Activated CD4-positive, alpha-beta T cell treated with anti-CD3 and anti-CD28 coated beads, Interleukin-2, amount 10 ng/mL, durations not matched to agents 24 days and 14 days (primary cell): Measurements from ENCODE around the gene MSS51. TPM values are rescaled to one million over a fixed set of nuclear protein-coding genes. Genes with fewer than 3 reads are reported as not detected.
A peak's percentile ranks its signal among the peaks of the same experiment; 100 is the strongest.

ENCODE experiments used
- DNase-seq: peaks from one replicate; pipeline ENCODE4 v3.0.0; 2022
- H3K27ac Mint-ChIP-seq: one replicate; pipeline ENCODE4 v1.8.0; 2022; ENCODE audit warnings: mild to moderate bottlenecking, mixed read lengths
- H3K27me3 Mint-ChIP-seq: one replicate; pipeline ENCODE4 v1.8.0; 2022; ENCODE audit warnings: mixed read lengths
- H3K36me3 Mint-ChIP-seq: one replicate; pipeline ENCODE4 v1.8.0; 2022; ENCODE audit warnings: low read depth, mild to moderate bottlenecking, mixed read lengths
- H3K4me1 Mint-ChIP-seq: one replicate; pipeline ENCODE4 v1.8.0; 2021; ENCODE audit warnings: mixed read lengths
- H3K4me3 Mint-ChIP-seq: one replicate; pipeline ENCODE4 v1.8.0; 2022; ENCODE audit warnings: mild to moderate bottlenecking, moderate library complexity, mixed read lengths
- H3K9me3 Mint-ChIP-seq: one replicate; pipeline ENCODE4 v1.8.0; 2021; ENCODE audit warnings: mixed read lengths
- intact Hi-C: fragments of 100-400 bp; cut with micrococcal nuclease; formaldehyde crosslinking; loops from one replicate; pipeline ENCODE4 v1.15.1; 2023
- total RNA-seq: library from RNA; stranded (reverse); gene quantifications from 2 replicates; pipeline ENCODE4 v1.2.3, GENCODE V29; 2022

The MSS51 gene
- 2.5 and 2.8 TPM in 2 replicates for total RNA-seq

DNA sequence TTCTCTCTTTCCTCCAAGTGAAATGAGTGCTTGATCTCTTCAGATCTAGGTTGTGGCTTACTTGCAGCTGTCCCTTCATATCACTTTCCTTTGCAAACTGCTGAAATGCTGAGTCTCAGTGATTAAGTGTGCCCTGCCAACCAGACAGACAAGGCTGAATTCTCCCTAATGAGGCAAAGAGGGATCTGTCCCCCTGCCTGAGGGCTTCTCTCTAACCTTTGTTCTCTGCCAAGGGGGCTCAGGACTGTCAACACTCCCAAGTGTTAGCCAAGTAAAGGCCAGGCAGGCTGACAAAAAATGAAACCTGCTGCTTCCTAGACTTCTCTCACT lies at the start of gene MSS51:
Gene MSS51 (minus strand): TSS at position 24 of the 330 bp plus-strand sequence. CDS start 5,277 bp downstream, outside the sequence.
- H3K27ac Mint-ChIP-seq, result no peak within 1 kb of the TSS
- peak; percentile 53 for DNase-seq
- H3K9me3 Mint-ChIP-seq, result no peaks in the 10 kb centered on the region
- peaks cover 7% of the 10 kb centered on the region for H3K4me1 Mint-ChIP-seq
- peaks cover 22% of the 10 kb centered on the region for H3K36me3 Mint-ChIP-seq
- H3K27me3 Mint-ChIP-seq, result no peaks in the 10 kb centered on the region
- intact Hi-C loops, result no loop called here
- no peak within 1 kb of the TSS for H3K4me3 Mint-ChIP-seq

- Mint-ChIP-seq H3K9me3 (peaks cover 3% of the 10 kb centered on the region), H3K27ac (no peak overlapping the region), H3K36me3 (peaks cover 30% of the 10 kb centered on the region), H3K4me1 (peaks cover 14% of the 10 kb centered on the region), H3K27me3 (no peaks in the 10 kb centered on the region), H3K4me3 (no peak overlapping the region)
- no peak for DNase-seq
- intact Hi-C loops, result loop anchor here (1.0 kb wide), 1 partner anchor 15 kb away; no protein-coding TSS in a partner anchor
Observed at GRCh38 chr10:73480158-73480557, 46.8 kb upstream of the MSS51 start.

GRCh38 chr10:73478636-73479035 lies 45.3 kb upstream of the MSS51 start:
- Mint-ChIP-seq H3K4me1 (peaks cover 16% of the 10 kb centered on the region), H3K9me3 (peaks cover 3% of the 10 kb centered on the region), H3K36me3 (peaks cover 35% of the 10 kb centered on the region), H3K4me3 (no peak overlapping the region), H3K27ac (peak overlapping the region; percentile 0), H3K27me3 (no peaks in the 10 kb centered on the region)
- DNase-seq, result no peak
- intact Hi-C loops, result no loop called here

DNA sequence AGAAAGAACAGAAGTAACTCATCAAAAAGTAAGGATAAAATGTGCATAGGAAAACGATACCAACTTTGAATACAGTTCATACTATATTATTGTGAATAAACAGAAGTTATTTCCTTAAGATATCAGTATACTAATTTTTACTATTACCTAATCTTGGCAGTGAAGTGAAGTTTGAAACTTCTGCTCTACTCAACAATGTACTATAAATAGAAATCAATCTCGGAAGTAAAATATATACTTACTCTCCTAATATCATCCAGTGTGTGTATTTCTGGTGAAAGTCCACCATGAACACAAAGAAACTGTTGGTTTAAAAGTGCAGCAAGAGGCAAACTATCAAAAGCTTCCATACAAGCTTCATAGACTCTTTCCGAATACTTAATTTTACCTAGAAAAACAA lies 37.9 kb upstream of the MSS51 start:
- Mint-ChIP-seq H3K4me1 (peaks cover 5% of the 10 kb centered on the region), H3K36me3 (peaks cover 41% of the 10 kb centered on the region), H3K9me3 (no peaks in the 10 kb centered on the region), H3K27ac (no peak overlapping the region), H3K4me3 (no peak overlapping the region), H3K27me3 (no peaks in the 10 kb centered on the region)
- intact Hi-C loops, result no loop called here
- DNase-seq, result no peak

DNA sequence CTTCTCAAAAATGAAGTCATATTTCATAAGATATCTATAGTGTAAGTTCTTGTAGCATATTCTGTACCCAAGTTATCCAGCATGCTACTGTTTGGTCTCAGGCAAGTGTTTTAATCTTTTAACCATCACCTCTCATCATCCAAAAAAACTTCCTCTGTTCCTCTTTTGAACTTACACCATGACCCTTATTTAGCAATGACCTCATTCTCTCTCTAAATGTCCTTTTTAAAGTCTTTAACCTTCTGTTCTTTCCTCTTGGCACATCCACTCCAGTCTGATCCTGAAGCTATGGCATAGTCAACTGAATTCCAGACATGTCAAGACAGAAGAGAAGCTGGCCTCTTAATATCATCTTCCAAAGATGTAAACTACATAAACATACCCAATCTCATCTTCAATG lies 36.2 kb upstream of the MSS51 start:
- Mint-ChIP-seq H3K36me3 (peaks cover 42% of the 10 kb centered on the region), H3K27me3 (no peaks in the 10 kb centered on the region), H3K4me1 (peaks cover 3% of the 10 kb centered on the region), H3K4me3 (no peak overlapping the region), H3K27ac (no peak overlapping the region), H3K9me3 (no peaks in the 10 kb centered on the region)
- intact Hi-C loops, result no loop called here
- no peak for DNase-seq

GRCh38 chr10:73467206-73467605 lies 33.8 kb upstream of the MSS51 start:
- intact Hi-C loops, result no loop called here

DNA sequence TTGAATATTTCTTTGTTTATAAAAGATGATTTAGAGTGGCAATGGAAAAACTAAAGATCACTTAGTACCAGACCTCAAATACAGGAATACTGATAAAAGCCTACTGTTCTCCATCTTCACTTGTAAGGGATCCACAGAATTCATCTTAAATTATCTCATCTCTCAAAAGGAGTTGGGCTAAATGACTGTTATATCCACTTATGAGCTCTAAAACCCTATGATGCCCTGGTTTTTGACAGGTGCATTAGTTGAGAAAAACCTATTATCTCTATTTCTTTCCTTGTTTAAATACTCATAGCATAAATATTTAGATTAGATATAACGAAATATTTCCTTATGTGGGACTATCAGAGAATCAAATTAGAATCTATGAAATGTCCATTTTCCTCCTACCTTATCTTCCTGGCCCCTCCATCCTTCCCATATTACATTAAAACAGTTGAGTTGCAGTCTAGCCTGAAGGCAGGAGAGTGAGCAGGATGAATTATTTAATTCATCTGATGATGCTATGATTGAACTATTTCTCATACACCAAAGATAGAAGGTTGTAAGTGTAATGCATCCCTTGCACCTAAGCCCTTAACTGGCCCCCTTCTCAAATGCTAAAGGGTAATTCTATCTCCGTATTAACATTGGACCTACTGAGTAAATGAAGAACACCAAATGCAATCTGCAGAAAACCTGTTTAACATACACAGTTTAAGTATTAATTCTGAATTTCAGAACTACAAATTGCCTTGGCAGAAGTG lies 32.8 kb upstream of the MSS51 start:
- no peaks in the 10 kb centered on the region for H3K9me3 Mint-ChIP-seq
- peaks cover 3% of the 10 kb centered on the region for H3K4me1 Mint-ChIP-seq
- DNase-seq, result no peak
- no peak overlapping the region for H3K27ac Mint-ChIP-seq
- peaks cover 41% of the 10 kb centered on the region for H3K36me3 Mint-ChIP-seq
- no peaks in the 10 kb centered on the region for H3K27me3 Mint-ChIP-seq
- intact Hi-C loops, result no loop called here
- H3K4me3 Mint-ChIP-seq, result no peak overlapping the region

More at GRCh38 chr10:73467206-73467605, 33.8 kb upstream of the MSS51 start:
- Mint-ChIP-seq H3K9me3 (no peaks in the 10 kb centered on the region), H3K27ac (no peak overlapping the region), H3K4me1 (peaks cover 3% of the 10 kb centered on the region), H3K4me3 (no peak overlapping the region), H3K27me3 (no peaks in the 10 kb centered on the region), H3K36me3 (peaks cover 44% of the 10 kb centered on the region)
- DNase-seq, result no peak

DNA sequence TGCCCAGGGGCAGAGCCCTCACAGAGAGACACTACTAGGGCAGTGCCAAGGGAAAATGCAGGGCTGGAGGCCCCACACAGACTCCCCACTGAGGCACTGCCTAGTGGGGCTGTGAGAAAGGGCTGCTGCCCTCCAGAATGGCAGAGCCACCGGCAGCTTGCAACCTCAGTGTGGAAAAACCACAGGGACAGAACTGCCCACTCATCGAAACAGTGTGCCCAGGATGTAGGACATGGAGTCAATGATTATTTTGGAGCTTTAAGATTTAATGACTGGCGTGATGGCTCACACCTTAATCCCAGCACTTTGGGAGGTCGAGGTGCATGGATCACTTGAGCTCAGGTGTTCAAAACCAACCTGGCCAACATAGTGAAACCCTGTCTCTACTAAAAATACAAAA lies 27.5 kb upstream of the MSS51 start:
- no peak overlapping the region for H3K27ac Mint-ChIP-seq
- H3K36me3 Mint-ChIP-seq, result peaks cover 24% of the 10 kb centered on the region
- no peaks in the 10 kb centered on the region for H3K4me1 Mint-ChIP-seq
- no peak overlapping the region for H3K4me3 Mint-ChIP-seq
- intact Hi-C loops, result no loop called here
- no peak for DNase-seq
- H3K9me3 Mint-ChIP-seq, result no peaks in the 10 kb centered on the region
- no peaks in the 10 kb centered on the region for H3K27me3 Mint-ChIP-seq

GRCh38 chr10:73459683-73460314 lies 26.4 kb upstream of the MSS51 start:
- intact Hi-C loops, result no loop called here
- Mint-ChIP-seq H3K4me1 (no peaks in the 10 kb centered on the region), H3K36me3 (peaks cover 19% of the 10 kb centered on the region), H3K9me3 (no peaks in the 10 kb centered on the region), H3K27ac (no peak overlapping the region), H3K27me3 (no peaks in the 10 kb centered on the region), H3K4me3 (no peak overlapping the region)
- DNase-seq, result no peak

GRCh38 chr10:73456187-73456890 lies 23.0 kb upstream of the MSS51 start:
- no peak overlapping the region for H3K4me3 Mint-ChIP-seq
- no peak for DNase-seq
- intact Hi-C loops, result no loop called here
- H3K27me3 Mint-ChIP-seq, result no peaks in the 10 kb centered on the region
- no peaks in the 10 kb centered on the region for H3K9me3 Mint-ChIP-seq
- H3K4me1 Mint-ChIP-seq, result no peaks in the 10 kb centered on the region
- peaks cover 20% of the 10 kb centered on the region for H3K36me3 Mint-ChIP-seq
- H3K27ac Mint-ChIP-seq, result no peak overlapping the region

DNA sequence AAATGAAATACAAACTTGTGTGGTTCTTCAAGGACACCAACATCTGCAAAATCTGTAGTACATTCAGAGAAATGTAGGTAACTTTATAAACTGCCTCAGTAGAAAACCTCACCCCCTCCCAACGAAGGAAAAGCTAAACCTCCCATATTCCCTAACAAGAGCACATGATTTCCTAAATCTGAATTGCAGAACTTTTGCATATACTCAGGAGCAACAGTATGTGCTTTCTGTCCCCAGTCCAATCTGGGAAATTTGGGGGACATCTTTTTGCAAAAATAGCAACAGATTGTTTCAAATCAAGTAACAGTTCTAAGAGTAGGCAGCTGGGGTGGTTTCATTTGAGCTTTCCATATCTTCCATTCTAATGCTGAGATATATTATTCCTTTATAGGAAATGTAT lies 15.8 kb upstream of the MSS51 start:
- intact Hi-C loops, result no loop called here
- Mint-ChIP-seq H3K27me3 (no peaks in the 10 kb centered on the region), H3K4me3 (no peak overlapping the region), H3K36me3 (peaks cover 34% of the 10 kb centered on the region), H3K4me1 (no peaks in the 10 kb centered on the region), H3K27ac (no peak overlapping the region), H3K9me3 (no peaks in the 10 kb centered on the region)
- DNase-seq, result no peak

- Mint-ChIP-seq H3K4me3 (no peak overlapping the region), H3K27me3 (no peaks in the 10 kb centered on the region), H3K27ac (no peak overlapping the region), H3K9me3 (no peaks in the 10 kb centered on the region), H3K4me1 (no peaks in the 10 kb centered on the region), H3K36me3 (peaks cover 33% of the 10 kb centered on the region)
- intact Hi-C loops, result no loop called here
- DNase-seq, result no peak
Observed at GRCh38 chr10:73448384-73448783, 15.0 kb upstream of the MSS51 start.

- H3K9me3 Mint-ChIP-seq, result no peaks in the 10 kb centered on the region
- no peak overlapping the region for H3K4me3 Mint-ChIP-seq
- intact Hi-C loops, result no loop called here
- no peak overlapping the region for H3K27ac Mint-ChIP-seq
- no peaks in the 10 kb centered on the region for H3K27me3 Mint-ChIP-seq
- no peak for DNase-seq
- peaks cover 31% of the 10 kb centered on the region for H3K36me3 Mint-ChIP-seq
- peaks cover 2% of the 10 kb centered on the region for H3K4me1 Mint-ChIP-seq
Observed at GRCh38 chr10:73446926-73447325, 13.6 kb upstream of the MSS51 start.

DNA sequence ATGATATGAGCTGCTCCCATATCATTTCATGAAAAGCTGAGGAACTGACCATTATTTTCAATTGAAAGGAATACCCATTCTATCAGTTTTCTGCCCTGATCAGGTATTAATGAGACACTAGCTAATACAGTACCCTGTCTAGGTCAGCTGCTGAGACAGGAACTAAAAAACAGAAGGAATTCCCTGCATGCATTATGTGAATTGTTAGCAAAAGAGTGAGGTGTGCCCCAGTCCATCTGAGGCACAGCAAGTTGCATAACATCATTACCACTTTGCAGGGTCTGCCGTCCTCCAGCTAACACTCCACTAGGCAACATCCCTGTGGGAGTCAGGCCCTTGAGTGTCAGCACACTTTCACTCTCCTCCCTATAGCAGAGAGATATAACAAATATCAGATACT lies 11.1 kb upstream of the MSS51 start:
- Mint-ChIP-seq H3K4me3 (no peak overlapping the region), H3K27ac (no peak overlapping the region), H3K4me1 (peaks cover 8% of the 10 kb centered on the region), H3K36me3 (peaks cover 35% of the 10 kb centered on the region), H3K27me3 (no peaks in the 10 kb centered on the region), H3K9me3 (no peaks in the 10 kb centered on the region)
- no peak for DNase-seq
- intact Hi-C loops, result no loop called here
